Mucosa of descending colon (tissue), 3 donors: ENCODE results near the gene NPRL2. TPM values are rescaled to one million over a fixed set of nuclear protein-coding genes. Genes with fewer than 3 reads are reported as not detected.
A peak's percentile ranks its signal among the peaks of the same experiment; 100 is the strongest.

ENCODE experiments used
- ATAC-seq: fragments of 200-7000 bp; cut with Tn5 transposase; one replicate; pipeline ENCODE4 v1.9.1; 2020; ENCODE audit warnings: mild to moderate bottlenecking, moderate library complexity
- DNase-seq, 3 donors: peaks; one replicate each; pipeline ENCODE4 v3.0.0-alpha.2; 2020
- H3K36me3 ChIP-seq: fragments of 200-600 bp; one replicate; pipeline ENCODE4 v1.8.0; 2021; ENCODE audit warnings: low read depth, mild to moderate bottlenecking
- H3K4me1 ChIP-seq: fragments of 200-600 bp; one replicate; pipeline ENCODE4 v1.8.0; 2021; ENCODE audit warnings: low read depth, mild to moderate bottlenecking
- H3K4me3 ChIP-seq: fragments of 200-600 bp; one replicate; pipeline ENCODE4 v1.8.0; 2021; ENCODE audit warnings: mild to moderate bottlenecking
- H3K9me3 ChIP-seq: fragments of 200-600 bp; one replicate; pipeline ENCODE4 v1.8.0; 2021; ENCODE audit warnings: mild to moderate bottlenecking
- CTCF ChIP-seq: fragments of 200-600 bp; IDR thresholded peaks from one replicate; pipeline ENCODE4 v1.8.0; 2022; ENCODE audit warnings: antibody characterized with exemption, mild to moderate bottlenecking
- intact Hi-C, 2 donors: fragments of 100-400 bp; cut with DNase I in 1 of 2; cut with micrococcal nuclease in 1 of 2; formaldehyde crosslinking; loops; one replicate each; pipeline versions ENCODE4 v1.11.0 to v1.11.1; 2022; cut with DNase I, micrococcal nuclease
- total RNA-seq, 3 donors: library from RNA; stranded (reverse); fragmentation: NEBNext Ultra II Directional in 2 of 3; extraction: Animal tissue kit (Norgen Biotek cat#: 25700) in 2 of 3; gene quantifications; one replicate each; pipeline versions ENCODE4 v1.2.1 to v1.2.4, GENCODE V29; 2021 to 2023
- donor health status: DM: no; HTN: no; CAD: no; lungs with moderate emphysema.
- donor health status: DM: no; HTN: no; CAD: no.
- donor health status: DM: no; HTN: yes; CAD: no.

The NPRL2 gene
- total RNA-seq, 3 donors from 2014 or later, result 20.2 to 32.9 (median 25.0) TPM

- DNase-seq (no peak), ATAC-seq (no peak)
- no peak for TF ChIP-seq CTCF
- Histone ChIP-seq H3K36me3 (no peaks in the 10 kb centered on the region), H3K4me3 (no peak overlapping the region), H3K4me1 (peaks cover 37% of the 10 kb centered on the region), H3K9me3 (no peaks in the 10 kb centered on the region)
- intact Hi-C loops, result no loop called here
Observed at GRCh38 chr3:50351323-50351697, 735 bp upstream of the NPRL2 start.

GRCh38 chr3:50350213-50350526, 405 bp downstream of the NPRL2 start:
- DNase-seq (no peak), ATAC-seq (no peak)
- no peak for TF ChIP-seq CTCF
- intact Hi-C loops, result no loop called here
- Histone ChIP-seq H3K9me3 (no peaks in the 10 kb centered on the region), H3K36me3 (no peaks in the 10 kb centered on the region), H3K4me3 (peak overlapping the region; percentile 71), H3K4me1 (peaks cover 36% of the 10 kb centered on the region)

GRCh38 chr3:50347187-50347813, 3.3 kb downstream of the NPRL2 start:
- Histone ChIP-seq H3K4me3 (no peak overlapping the region), H3K36me3 (no peaks in the 10 kb centered on the region), H3K4me1 (peaks cover 30% of the 10 kb centered on the region), H3K9me3 (no peaks in the 10 kb centered on the region)
- peak in 2 of 3 donors; percentile 73 to 77 for DNase-seq
- TF ChIP-seq CTCF, result no peak
- intact Hi-C loops, result loop anchor here in 1 of 2 donors (5.0 kb wide), 1 partner anchor 195 kb away; no protein-coding TSS in a partner anchor
- ATAC-seq, result peak; percentile 15

- Histone ChIP-seq H3K36me3 (no peaks in the 10 kb centered on the region), H3K9me3 (no peaks in the 10 kb centered on the region), H3K4me3 (no peak within 1 kb of the TSS), H3K4me1 (peaks cover 27% of the 10 kb centered on the region)
- peak; percentile 53 for ATAC-seq
- no peak for TF ChIP-seq CTCF
- peak; percentile 78 to 87 (median 84) for DNase-seq
- intact Hi-C loops, result loop anchor here in 1 of 2 donors (5.0 kb wide), 1 partner anchor 197 kb away; no protein-coding TSS in a partner anchor
Observed at GRCh38 chr3:50345586-50346234, 4.9 kb downstream of the NPRL2 start, which contains the start of gene ZMYND10. ZMYND10 (minus strand) TSS chr3:50345732; CDS start chr3:50345579, 153 bp downstream.

GRCh38 chr3:50345008-50345407, 5.6 kb downstream of the NPRL2 start:
- DNase-seq, result no peak
- H3K4me3 ChIP-seq, result no peak overlapping the region
- no peak for TF ChIP-seq CTCF
- H3K36me3 ChIP-seq, result no peaks in the 10 kb centered on the region
- no peak for ATAC-seq
- peaks cover 31% of the 10 kb centered on the region for H3K4me1 ChIP-seq
- intact Hi-C loops, result loop anchor here in 1 of 2 donors (5.0 kb wide), 1 partner anchor 197 kb away; no protein-coding TSS in a partner anchor
- H3K9me3 ChIP-seq, result no peaks in the 10 kb centered on the region
